Effector memory CD8-positive, alpha-beta T cell (primary cell): ENCODE measurements around the gene SLC35G4.
"Not testable (repeated sequence)": the region's sequence is repeated elsewhere in the genome, so short reads cannot be mapped to it uniquely, and the experiment has no call there.

Source experiments
- ATAC-seq: fragments of 150-1000 bp; cut with Tn5 transposase; replicated peaks from 2 replicates; pipeline ENCODE4 v1.10.0; 2021; ENCODE audit warnings: mild to moderate bottlenecking, moderate library complexity
- DNase-seq, 3 experiments: peaks; one replicate each; pipeline ENCODE4 v3.0.0; 2021
- H3K27ac Mint-ChIP-seq, 2 donors: one replicate each; pipeline ENCODE4 v1.8.0; 2022; ENCODE audit warnings: mild to moderate bottlenecking in 2 of 2, mixed read lengths in 2 of 2, moderate library complexity in 2 of 2
- H3K27me3 Mint-ChIP-seq, 2 donors: one replicate each; pipeline ENCODE4 v1.8.0; 2022; ENCODE audit warnings: mixed read lengths in 2 of 2
- H3K36me3 Mint-ChIP-seq: one replicate; pipeline ENCODE4 v1.8.0; 2022; ENCODE audit warnings: mild to moderate bottlenecking, moderate library complexity, mixed read lengths; ENCODE audit not compliant: insufficient read depth
- H3K4me1 Mint-ChIP-seq, 2 donors: one replicate each; pipeline ENCODE4 v1.8.0; 2022; ENCODE audit warnings: low read depth in 2 of 2, mixed read lengths in 2 of 2
- H3K4me3 Mint-ChIP-seq, 2 donors: one replicate each; pipeline ENCODE4 v1.8.0; 2022; ENCODE audit warnings: mild to moderate bottlenecking in 2 of 2, mixed read lengths in 2 of 2, moderate library complexity in 2 of 2
- H3K9me3 Mint-ChIP-seq, 2 donors: one replicate each; pipeline ENCODE4 v1.8.0; 2022; ENCODE audit warnings: mixed read lengths in 2 of 2

The SLC35G4 gene

GRCh38 chr18:11585596-11585995, 23.8 kb upstream of the SLC35G4 start:
- DNase-seq: no peak
- no peaks in the 10 kb centered on the region for H3K27me3 Mint-ChIP-seq
- H3K4me3 Mint-ChIP-seq: no peak overlapping the region
- peaks cover 8 to 14% of the 10 kb centered on the region in 2 donors for H3K4me1 Mint-ChIP-seq
- ATAC-seq: no peak
- no peaks in the 10 kb centered on the region for H3K9me3 Mint-ChIP-seq
- no peaks in the 10 kb centered on the region for H3K36me3 Mint-ChIP-seq
- no peak overlapping the region for H3K27ac Mint-ChIP-seq

DNA sequence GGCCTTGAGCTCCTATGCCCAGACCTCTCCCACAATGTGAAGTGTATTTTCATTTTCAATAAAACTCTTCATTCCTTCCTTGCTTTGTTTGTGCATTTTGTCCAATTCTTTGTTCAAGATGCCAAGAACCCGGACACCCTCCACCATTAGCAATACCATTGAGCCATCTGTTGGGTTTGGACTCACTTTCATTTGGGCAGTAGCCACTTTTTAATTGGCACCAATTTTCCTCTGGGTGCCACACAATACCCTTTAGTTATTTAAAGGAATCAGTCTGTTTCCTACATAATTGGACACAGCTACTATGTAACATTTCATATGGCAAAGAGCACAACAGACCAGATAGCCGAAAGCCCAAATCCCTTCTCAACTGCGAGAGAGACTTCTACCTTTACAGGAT, 22.5 kb upstream of the SLC35G4 start:
- peak overlapping the region in 1 of 2 donors; percentile 33 for H3K27ac Mint-ChIP-seq
- DNase-seq: no peak
- H3K9me3 Mint-ChIP-seq: no peaks in the 10 kb centered on the region
- peaks cover 8 to 14% of the 10 kb centered on the region in 2 donors for H3K4me1 Mint-ChIP-seq
- peak overlapping the region in 1 of 2 donors; percentile 8 for H3K4me3 Mint-ChIP-seq
- ATAC-seq: no peak
- H3K27me3 Mint-ChIP-seq: peaks cover 0 to 4% of the 10 kb centered on the region in 2 donors
- no peaks in the 10 kb centered on the region for H3K36me3 Mint-ChIP-seq

GRCh38 chr18:11587432-11587831, 22.0 kb upstream of the SLC35G4 start:
- Mint-ChIP-seq H3K9me3 (no peaks in the 10 kb centered on the region), H3K36me3 (no peaks in the 10 kb centered on the region), H3K4me3 (peak overlapping the region in 1 of 2 donors; percentile 8), H3K27ac (peak overlapping the region in 1 of 2 donors; percentile 33), H3K27me3 (peaks cover 0 to 9% of the 10 kb centered on the region in 2 donors), H3K4me1 (peaks cover 8 to 14% of the 10 kb centered on the region in 2 donors)
- peak; percentile 83 for ATAC-seq
- DNase-seq: no peak

DNA sequence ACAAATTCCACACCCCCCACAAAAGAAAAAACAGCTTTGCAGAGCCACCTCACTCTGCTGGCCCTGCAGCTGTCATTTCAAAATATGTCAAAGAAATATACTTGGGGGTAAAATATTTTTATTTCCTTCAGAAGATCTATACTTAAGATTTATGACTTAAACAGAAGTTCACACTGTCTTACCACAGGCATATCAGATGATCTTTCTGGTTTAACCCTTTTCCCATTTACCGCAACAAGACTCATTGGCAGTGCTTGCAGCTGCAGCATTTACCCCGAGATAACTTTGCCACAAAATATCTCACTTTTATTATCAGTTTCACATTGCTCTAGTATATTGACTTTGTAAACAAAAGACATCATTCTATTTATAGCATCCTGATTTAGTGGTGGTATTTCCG, 21.6 kb upstream of the SLC35G4 start:
- peaks cover 0 to 11% of the 10 kb centered on the region in 2 donors for H3K27me3 Mint-ChIP-seq
- DNase-seq: no peak
- no peak overlapping the region for H3K4me3 Mint-ChIP-seq
- peak overlapping the region in 1 of 2 donors; percentile 33 for H3K27ac Mint-ChIP-seq
- H3K9me3 Mint-ChIP-seq: no peaks in the 10 kb centered on the region
- ATAC-seq: peak; percentile 76
- H3K4me1 Mint-ChIP-seq: peaks cover 8 to 14% of the 10 kb centered on the region in 2 donors
- H3K36me3 Mint-ChIP-seq: no peaks in the 10 kb centered on the region

- H3K4me3 Mint-ChIP-seq: no peak overlapping the region
These were observed 17.4 kb upstream of the SLC35G4 start for GRCh38 chr18:11591957-11592356.

GRCh38 chr18:11600321-11600720, 9.1 kb upstream of the SLC35G4 start:
- no peak for DNase-seq
- Mint-ChIP-seq H3K27ac (no peak overlapping the region), H3K36me3 (peaks cover 2% of the 10 kb centered on the region), H3K27me3 (peaks cover 19 to 21% of the 10 kb centered on the region in 2 donors), H3K4me1 (no peaks in the 10 kb centered on the region), H3K4me3 (no peak overlapping the region), H3K9me3 (peaks cover 6 to 7% of the 10 kb centered on the region in 2 donors)
- no peak for ATAC-seq

More at GRCh38 chr18:11591957-11592356, 17.4 kb upstream of the SLC35G4 start:
- Mint-ChIP-seq H3K27ac (no peak overlapping the region), H3K27me3 (peaks cover 7 to 29% of the 10 kb centered on the region in 2 donors), H3K36me3 (peaks cover 2% of the 10 kb centered on the region), H3K9me3 (peaks cover 4 to 6% of the 10 kb centered on the region in 2 donors), H3K4me1 (peaks cover 6 to 8% of the 10 kb centered on the region in 2 donors)
- no peak for ATAC-seq
- no peak for DNase-seq

DNA sequence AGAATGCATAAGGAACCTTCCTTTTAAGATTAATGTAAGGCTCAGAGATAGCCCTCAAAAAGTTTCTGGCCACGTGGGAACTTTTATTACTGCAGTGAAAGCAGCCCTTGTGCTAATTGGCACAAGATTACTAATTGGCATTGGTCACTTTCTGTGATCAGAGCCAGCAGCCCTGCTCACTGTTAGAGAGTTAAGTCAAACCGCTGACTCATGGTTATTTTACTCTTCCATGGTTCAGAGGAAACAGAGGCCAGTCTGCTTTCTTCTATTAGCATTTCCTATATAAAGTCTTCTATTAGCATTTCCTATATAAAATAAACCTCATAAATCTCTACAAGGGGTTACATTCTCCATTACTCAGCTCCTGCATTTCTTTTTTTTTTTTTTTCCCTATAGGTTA, 1.5 kb upstream of the SLC35G4 start:
- Mint-ChIP-seq H3K9me3 (no peaks in the 10 kb centered on the region), H3K36me3 (no peaks in the 10 kb centered on the region), H3K27me3 (peaks cover 9 to 12% of the 10 kb centered on the region in 2 donors), H3K27ac (no peak overlapping the region), H3K4me1 (no peaks in the 10 kb centered on the region), H3K4me3 (no peak overlapping the region)
- no peak for ATAC-seq
- DNase-seq: no peak

DNA sequence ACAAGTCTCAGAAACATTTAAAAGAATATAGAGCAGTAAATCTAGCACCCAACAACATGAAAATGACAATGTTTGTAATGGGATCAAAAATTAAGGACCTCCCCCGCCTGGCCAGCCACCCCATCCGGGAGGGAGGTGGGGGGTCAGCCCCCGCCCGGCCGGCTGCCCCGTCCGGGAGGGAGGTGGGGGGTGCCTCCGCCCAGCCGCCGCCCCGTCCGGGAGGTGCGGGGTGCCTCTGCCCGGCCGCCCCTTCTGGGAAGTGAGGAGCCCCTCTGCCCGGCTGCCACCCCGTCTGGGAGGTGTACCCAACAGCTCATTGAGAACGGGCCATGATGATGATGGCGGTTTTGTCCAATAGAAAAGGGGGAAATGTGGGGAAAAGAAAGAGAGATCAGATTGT, 778 bp upstream of the SLC35G4 start:
- H3K9me3 Mint-ChIP-seq, H3K4me3 Mint-ChIP-seq, H3K27ac Mint-ChIP-seq, ATAC-seq, DNase-seq, H3K4me1 Mint-ChIP-seq, H3K36me3 Mint-ChIP-seq: not testable (repeated sequence)
- peaks cover 9 to 12% of the 10 kb centered on the region in 2 donors for H3K27me3 Mint-ChIP-seq

GRCh38 chr18:11613073-11613472, 3.7 kb downstream of the SLC35G4 start:
- not testable (repeated sequence) for H3K4me1 Mint-ChIP-seq

DNA sequence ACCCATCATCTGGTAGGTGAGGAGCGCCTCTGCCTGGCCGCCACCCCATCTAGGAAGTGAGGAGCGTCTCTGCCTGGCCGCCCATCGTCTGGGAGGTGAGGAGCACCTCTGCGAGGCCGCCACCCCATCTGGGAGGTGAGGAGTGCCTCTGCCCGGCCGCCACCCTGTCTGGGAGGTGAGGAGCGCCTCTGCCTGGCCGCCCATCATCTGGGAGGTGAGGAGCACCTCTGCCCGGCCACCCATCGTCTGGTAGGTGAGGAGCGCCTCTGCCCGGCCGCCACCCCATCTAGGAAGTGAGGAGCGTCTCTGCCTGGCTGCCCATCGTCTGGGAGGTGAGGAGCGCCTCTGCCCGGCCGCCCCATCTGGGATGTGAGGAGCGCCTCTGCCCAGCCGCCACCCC, 4.2 kb downstream of the SLC35G4 start:
- not testable (repeated sequence) for H3K4me1 Mint-ChIP-seq

More at GRCh38 chr18:11613073-11613472, 3.7 kb downstream of the SLC35G4 start:
- not testable (repeated sequence) for H3K27ac Mint-ChIP-seq, H3K4me3 Mint-ChIP-seq, H3K36me3 Mint-ChIP-seq, H3K27me3 Mint-ChIP-seq, ATAC-seq, DNase-seq, H3K9me3 Mint-ChIP-seq

GRCh38 chr18:11614042-11614441, 4.6 kb downstream of the SLC35G4 start:
- H3K9me3 Mint-ChIP-seq, H3K27ac Mint-ChIP-seq, ATAC-seq, H3K4me3 Mint-ChIP-seq, H3K4me1 Mint-ChIP-seq, H3K27me3 Mint-ChIP-seq, DNase-seq, H3K36me3 Mint-ChIP-seq: not testable (repeated sequence)

More for the DNA sequence above, 4.2 kb downstream of the SLC35G4 start:
- not testable (repeated sequence) for H3K36me3 Mint-ChIP-seq, ATAC-seq, H3K27ac Mint-ChIP-seq, H3K9me3 Mint-ChIP-seq, H3K4me3 Mint-ChIP-seq, DNase-seq, H3K27me3 Mint-ChIP-seq

GRCh38 chr18:11614981-11615380, 5.6 kb downstream of the SLC35G4 start:
- not testable (repeated sequence) for H3K36me3 Mint-ChIP-seq, H3K27ac Mint-ChIP-seq, ATAC-seq, H3K4me3 Mint-ChIP-seq, H3K9me3 Mint-ChIP-seq, H3K4me1 Mint-ChIP-seq, H3K27me3 Mint-ChIP-seq, DNase-seq

DNA sequence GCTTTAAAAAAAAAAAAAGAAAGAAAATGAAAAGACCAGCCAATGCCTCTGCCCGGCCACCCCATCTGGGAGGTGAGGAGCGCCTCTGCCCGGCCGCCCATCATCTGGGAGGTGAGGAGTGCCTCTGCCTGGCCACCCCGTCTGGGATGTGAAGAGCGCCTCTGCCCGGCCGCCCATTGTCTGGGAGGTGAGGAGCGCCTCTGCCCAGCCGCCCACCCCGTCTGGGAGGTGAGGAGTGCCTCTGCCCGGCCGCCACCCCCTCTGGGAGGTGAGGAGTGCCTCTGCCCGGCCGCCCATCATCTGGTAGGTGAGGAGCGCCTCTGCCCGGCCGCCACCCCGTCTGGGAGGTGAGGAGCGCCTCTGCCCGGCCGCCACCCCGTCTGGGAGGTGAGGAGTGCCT, 37.9 kb downstream of the SLC35G4 start:
- not testable (repeated sequence) for H3K27ac Mint-ChIP-seq, H3K36me3 Mint-ChIP-seq, H3K4me1 Mint-ChIP-seq, DNase-seq, H3K9me3 Mint-ChIP-seq, H3K4me3 Mint-ChIP-seq, ATAC-seq
- H3K27me3 Mint-ChIP-seq: peaks cover 5 to 19% of the 10 kb centered on the region in 2 donors

- ATAC-seq, H3K27ac Mint-ChIP-seq, DNase-seq, H3K36me3 Mint-ChIP-seq, H3K4me1 Mint-ChIP-seq, H3K4me3 Mint-ChIP-seq, H3K9me3 Mint-ChIP-seq: not testable (repeated sequence)
- peaks cover 5 to 19% of the 10 kb centered on the region in 2 donors for H3K27me3 Mint-ChIP-seq
These were observed 38.4 kb downstream of the SLC35G4 start for GRCh38 chr18:11647804-11648203.

DNA sequence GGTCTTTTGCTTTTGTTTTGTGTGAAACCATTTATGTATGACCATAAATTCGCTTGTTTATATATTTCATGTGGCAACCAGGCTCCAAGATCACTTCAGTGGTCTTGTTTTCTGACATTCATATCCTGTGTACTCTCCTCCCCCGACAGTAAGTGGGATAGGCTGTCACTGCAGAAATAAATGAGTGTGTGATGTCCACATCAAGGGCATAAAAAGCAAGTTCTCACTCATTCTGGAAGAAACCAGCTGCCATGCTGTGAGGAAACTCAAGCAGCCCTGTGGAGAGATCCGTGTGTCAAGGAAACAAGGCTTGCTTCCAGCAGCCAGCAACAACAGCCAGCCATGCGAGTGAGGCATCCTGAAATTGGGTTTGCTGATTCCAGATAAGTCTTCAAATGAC, 40.4 kb downstream of the SLC35G4 start:
- ATAC-seq: no peak
- Mint-ChIP-seq H3K4me1 (no peaks in the 10 kb centered on the region), H3K27ac (no peak overlapping the region), H3K27me3 (peaks cover 18 to 35% of the 10 kb centered on the region in 2 donors), H3K36me3 (no peaks in the 10 kb centered on the region), H3K4me3 (no peak overlapping the region), H3K9me3 (no peaks in the 10 kb centered on the region)
- no peak for DNase-seq
